Fibroblast of skin of left biceps (primary cell): Measurements from ENCODE around the gene TMEM185B.
A peak's percentile ranks its signal among the peaks of the same experiment; 100 is the strongest.
"Not testable (repeated sequence)": the region's sequence is repeated elsewhere in the genome, so short reads cannot be mapped to it uniquely, and the experiment has no call there.

Source experiments
- DNase-seq, 2 experiments: peaks; one replicate each; pipeline ENCODE4 v3.0.0-alpha.2; 2013; ENCODE audit warnings: low read depth in 2 of 2

The TMEM185B gene

DNA sequence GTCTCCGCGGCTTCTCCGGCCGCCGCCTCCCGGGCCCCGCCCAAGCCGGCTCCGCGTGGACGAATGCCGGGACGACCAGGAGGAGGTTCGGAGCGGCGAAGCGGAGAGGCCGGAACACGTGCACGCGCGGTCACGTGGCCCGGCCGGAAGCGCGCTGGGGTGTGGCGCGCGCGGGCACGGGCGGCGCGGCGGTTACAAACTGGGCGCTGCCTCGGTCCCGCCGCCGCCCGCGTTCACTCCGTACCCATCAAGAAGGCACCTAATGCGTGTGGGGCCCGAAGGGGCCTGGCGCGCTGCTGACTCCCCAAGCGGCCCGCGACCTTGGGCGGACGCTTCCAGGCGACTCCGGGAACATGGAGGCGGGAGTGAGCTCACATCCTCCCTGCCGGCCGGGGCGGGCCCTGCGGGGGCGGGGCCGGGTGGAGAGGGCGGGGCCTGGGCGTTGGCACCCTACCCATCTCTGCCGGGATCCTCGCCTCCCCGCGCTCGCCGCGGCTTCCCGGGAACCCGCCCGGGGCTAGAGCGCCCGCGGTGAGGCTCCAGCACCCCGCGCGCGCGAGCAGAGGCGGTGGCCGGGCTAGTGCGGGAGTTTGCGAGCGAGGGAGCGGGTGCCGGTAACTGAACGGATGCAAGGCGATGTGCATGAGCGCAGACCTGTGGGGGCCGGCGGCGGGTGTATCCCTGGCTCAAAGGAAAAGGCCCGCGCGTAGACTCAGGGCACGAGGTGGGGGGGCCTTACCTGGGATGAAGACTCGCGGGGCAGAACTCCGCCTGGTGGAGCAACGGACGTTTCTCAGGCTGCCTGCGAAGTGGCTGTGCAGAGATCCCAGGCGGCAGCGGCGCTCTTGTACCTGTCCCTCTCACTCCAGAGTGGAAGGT, at the start of gene TMEM185B:
TSS of gene TMEM185B (minus strand) at position 367 of the 879 bp plus-strand sequence. CDS start 424 bp downstream, outside the sequence.
- peak; percentile 62 for DNase-seq

DNA sequence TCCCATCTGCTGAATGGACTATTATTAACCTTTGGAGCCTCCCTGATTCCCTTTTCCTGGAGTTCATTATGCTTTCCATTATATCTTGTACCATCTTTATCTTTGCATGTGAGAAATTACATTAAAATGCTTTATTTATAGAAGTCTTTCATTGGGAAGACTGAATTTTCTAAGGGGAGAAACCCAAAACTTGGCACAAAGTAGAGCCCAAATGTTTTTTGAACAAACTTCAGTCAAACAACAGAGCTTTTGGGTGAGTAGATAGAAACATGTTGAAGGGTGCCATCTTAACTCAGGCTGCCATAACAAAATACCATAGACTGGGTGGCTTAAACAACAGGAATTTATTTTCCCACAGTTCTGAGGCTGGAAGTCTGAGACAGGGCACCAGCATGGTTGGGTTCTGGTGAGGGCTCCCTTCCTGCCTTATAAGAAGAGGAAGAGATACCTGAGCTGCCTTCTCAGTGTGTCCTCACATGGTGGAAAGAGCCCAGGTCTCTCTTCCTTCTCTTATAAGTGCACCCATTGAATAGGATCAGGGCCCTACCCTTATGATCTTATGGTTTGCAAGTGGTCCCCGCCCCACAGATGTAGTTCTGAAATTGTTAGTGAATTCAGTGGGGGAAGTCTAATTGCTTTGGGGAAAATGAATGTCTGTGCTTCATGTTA, 48.6 kb upstream of the TMEM185B start:
- DNase-seq = no peak

DNA sequence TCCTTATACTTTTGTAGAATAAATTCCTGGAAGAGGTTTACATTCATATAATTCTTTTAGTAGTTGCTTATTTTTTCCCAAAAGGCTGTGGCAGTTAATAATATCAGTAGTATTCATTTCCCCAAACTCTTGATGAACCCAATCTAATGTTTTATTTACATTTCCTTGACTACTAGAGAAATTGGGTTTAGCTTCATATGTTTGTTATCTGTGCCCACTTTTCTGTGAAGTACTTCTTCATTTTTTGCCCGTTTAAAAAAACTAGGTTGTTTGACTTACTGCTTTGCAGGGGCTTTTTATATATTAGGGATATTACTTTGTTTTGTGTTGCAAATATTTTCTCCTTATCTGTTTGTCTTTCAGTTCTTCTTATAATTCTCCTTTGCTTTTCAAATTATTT, 46.6 kb upstream of the TMEM185B start:
- DNase-seq = no peak

DNA sequence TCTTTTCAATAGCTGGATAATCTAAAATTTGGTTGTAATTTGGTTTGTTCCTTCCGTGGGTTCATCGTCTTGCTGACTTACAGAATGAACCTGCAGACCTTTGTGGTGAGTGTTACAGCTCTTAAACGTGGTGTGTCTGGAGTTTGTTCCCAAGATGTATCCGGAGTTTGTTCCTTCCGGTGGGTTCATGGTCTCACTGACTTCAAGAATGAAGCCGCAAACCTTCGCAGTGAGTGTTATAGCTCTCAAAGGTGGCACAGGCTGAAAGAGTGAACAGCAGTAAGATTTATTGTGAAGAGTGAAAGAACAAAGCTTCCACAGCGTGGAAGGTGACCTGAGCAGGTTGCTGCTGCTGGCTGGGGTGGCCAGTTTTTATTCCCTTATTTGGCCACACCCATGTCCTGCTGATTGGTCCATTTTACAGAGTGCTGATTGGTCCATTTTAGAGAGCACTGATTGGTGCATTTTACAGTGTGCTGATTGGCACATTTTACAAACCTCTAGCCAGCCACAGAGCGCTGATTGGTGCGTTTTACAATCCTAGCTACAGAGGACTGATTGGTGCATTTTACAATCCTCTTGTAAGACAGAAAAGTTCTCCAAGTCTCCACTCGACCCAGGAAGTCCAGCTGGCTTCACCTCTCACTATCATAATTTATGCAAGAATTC, 46.0 kb upstream of the TMEM185B start:
- DNase-seq = no peak

DNA sequence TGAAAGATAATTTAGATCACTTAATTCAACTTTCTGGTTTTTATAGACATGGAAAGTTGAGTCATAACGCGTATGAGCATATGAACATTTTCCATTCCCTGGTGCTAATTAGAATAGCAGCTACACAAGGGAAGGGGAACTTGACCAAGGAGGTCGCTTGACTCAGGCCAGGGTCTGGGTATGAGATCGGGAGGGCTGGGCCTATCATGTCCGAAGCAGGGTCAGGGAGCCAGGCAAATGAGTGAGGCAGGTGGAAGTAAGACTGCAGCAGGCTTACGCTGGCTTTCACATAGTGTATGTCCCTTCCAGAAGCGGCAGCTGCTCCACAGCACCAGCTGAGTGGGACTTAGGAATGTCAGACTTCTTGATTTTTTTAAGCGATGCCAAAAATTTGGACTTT, 44.1 kb upstream of the TMEM185B start:
- no peak for DNase-seq

DNA sequence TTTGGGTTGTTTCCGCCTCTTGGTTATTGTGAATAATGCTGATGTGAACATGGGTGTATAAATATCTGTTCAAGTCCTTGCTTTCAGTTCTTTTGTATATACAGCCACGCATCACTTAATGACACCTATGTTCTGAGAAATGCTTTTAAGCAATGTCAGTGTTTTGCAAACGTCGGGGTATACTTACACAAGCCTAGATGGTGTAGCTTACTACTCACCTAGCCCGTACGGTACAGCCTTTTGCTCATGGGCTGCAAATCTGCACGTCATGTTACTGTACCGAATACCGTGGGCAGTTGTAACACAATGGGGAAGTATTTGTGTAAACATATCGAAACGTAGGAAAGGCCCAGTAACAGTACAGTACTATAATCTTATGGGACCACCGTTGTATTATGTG, 41.8 kb upstream of the TMEM185B start:
- DNase-seq = no peak

DNA sequence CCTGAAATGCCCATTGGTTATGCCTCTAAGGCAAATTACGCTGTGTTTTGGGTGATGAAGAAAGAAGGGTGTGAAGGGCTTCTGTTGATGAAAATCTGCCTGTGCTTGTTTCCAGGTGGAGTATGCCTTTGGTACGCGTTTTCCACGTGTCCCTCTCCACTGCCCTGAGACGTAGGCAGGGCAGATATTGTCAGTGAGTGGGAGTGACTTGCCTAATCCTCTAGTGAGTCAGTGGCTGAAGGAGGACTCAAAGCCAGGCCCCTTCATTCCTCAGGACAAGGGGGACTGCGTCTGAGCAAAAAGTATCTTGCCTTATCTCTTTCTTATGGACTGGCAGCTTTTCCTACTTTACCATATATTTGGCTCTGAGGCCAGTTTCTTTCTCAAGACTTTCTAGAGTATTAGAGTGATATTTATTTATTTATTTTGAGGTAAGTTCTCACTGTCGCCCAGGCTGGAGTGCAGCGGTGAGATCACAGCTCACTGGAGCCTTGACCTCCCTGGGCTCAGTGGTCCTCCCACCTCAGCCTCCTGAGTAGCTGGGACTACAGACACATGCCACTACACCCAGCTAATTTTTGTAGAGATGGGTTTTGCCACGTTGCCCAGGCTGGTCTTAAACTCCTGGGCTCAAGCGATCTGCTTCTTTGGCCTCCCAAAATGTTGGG, 39.7 kb upstream of the TMEM185B start:
- no peak for DNase-seq

DNA sequence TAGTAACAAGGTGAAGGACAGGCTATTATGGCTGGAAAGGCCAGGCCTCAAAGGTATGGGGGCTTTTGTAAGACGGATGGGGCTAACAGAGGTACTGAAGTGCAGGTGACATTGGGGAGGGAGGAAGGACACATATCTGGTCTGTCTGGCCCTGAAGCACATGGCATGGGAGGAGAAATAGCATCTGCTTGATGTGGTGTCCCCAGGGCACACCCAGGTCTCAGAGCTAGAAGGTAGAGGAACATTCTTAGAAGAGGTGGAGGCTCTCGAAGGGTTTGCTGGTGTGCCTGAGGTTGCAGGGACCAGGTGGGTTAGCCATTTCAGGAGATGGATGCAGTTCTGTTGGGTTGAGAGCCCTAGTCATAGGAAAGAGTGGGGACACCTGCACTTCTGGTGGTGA, 39.0 kb upstream of the TMEM185B start:
- no peak for DNase-seq

DNA sequence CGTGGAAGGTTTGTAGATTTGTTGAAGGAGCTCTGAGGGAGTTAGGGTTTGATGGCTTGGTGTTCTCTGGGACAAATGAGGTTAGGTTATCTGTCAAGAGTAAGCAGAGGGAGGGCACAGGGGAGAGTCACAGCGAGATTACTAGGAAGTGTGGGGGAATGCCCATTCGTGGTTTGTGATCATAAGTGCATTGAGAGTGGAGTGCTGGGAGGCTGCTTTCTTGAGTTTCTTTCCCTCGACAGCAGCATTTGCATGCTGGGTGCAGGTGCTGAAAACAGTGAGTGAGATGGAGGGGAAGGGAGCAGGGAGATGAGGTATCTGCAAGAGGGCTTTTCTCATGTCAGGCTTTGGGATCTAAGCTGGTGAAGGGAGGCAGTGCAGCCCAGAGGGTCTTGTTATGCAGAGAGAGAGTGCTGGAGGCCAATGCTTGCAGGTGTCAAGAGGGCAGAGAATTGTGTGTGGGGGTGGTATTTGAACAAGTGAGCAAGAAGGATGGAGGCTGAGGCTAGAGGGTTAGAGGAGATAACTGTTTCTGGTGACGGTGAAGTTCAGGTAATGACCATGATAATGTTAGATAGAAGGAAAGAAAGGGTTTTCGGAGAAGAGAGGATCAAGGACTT, 38.3 kb upstream of the TMEM185B start:
- DNase-seq = no peak

DNA sequence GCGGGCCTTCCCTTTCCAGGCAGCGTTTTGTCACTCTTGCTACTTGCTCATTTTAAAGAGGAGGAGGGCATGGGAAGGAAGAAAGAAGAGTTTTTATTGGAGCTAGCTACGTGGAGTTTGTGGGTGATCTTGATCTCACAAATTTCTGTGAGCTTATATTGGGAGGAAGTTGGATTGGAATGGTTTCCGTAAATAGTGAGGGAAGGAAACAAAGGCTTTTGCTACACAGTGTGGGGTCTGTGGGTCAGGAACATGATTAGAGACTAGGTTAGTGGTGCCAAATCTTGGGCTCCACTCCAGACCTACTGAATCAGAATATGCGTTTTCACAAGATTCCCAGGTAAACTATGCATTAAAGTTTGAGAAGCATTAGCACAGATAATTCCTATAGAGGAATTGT, 37.5 kb upstream of the TMEM185B start:
- DNase-seq = no peak

DNA sequence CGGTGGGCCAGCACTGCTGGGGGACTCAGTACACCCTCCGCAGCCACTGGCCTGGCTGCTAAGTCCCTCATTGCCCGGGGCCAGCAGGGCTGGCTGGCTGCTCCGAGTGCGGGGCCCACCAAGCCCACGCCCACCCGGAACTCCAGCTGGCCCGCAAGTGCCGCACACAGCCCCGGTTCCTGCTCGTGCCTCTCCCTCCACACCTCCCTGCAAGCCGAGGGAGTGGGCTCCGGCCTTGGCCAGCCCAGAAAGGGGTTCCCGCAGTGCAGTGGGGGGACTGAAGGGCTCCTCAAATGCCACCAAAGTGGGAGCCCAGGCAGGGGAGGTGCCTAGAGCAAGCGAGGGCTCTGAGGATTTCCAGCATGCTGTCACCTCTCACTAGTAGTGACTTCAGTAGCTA, 36.7 kb upstream of the TMEM185B start:
- not testable (repeated sequence) for DNase-seq

DNA sequence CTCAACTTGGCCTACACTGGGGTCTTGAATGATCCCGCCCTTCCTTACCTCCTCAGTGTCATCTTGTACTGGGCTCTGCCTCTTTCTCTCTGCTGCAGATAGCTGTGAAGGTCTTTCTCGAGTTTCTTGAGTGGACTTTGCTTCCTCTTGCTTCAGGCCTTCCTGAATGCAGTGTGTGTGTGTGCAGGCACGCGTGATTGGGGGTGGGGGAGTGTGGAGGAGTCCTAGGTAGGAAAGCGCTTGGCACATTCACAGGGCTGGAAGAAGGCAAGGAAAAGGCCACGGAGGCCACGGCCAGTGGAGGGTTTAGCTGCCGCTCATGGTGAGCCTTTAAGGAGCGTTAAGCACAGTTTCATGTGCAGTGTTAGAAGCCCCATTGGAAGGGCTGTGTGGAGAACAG, 35.0 kb upstream of the TMEM185B start:
- no peak for DNase-seq

DNA sequence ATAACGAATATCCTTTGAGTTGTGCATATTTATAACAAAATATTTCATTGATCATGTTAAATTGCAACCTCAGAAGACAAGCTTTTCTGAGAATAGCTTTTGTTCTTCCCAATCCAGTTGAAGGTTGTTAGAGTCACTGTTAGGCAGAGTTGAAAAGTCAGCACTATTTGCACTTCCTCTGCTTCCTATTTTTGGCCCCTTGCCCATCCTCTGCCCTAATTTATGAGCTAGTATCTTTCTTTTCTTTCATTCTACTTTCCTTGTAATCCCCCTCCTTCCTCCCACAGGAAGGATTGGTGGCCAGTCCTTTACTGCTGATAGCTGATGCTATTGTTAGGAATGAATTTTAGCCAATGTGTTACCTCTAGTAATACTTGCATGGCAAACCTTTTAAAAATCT, 34.3 kb upstream of the TMEM185B start:
- no peak for DNase-seq

DNA sequence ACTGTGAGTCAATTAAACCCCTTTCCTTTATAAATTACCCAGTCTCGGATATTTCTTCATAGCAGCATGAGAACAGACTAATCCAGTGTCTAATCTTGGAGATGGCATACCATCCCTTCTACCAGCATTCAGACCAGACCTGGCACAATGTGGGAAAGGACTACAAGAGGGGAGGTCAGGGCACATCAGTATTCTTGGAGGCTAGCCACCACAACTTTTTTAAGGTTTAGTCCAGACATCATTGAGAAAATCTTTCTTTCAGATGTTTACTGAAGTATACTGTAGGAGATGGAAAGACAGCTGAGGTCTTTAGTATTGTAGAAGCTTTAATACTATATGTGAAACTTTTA, 33.4 kb upstream of the TMEM185B start:
- DNase-seq = no peak

DNA sequence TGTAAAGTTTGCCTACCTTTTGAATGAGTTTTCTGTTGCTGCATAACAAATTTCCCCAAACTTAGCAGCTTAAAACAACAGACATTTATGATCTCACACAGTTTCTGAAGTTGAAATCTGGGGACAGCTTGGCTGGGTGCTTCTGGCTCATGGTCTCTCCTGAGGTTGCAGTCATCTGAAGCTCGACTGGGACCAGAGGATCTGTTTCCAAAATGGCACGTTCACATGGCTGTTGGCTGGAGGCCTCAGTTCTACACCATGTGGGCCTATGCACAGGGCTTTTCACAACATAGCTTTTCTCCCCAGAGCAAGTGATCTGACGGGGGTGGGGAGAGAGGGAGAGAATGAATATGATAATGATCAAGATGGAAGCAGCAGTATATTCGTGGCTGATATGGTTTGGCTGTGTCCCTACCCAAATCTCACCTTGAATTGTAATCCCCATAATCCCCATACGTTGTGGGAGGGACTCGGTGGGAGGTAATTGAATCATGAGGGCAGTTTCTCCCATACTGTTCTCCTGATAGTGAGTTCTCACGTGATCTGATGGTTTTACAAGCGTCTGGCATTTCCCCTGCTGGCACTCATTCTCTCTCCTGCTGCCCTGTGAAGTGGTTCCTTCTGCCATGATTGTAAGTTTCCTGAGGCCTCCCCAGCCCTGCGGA, 32.9 kb upstream of the TMEM185B start:
- no peak for DNase-seq

DNA sequence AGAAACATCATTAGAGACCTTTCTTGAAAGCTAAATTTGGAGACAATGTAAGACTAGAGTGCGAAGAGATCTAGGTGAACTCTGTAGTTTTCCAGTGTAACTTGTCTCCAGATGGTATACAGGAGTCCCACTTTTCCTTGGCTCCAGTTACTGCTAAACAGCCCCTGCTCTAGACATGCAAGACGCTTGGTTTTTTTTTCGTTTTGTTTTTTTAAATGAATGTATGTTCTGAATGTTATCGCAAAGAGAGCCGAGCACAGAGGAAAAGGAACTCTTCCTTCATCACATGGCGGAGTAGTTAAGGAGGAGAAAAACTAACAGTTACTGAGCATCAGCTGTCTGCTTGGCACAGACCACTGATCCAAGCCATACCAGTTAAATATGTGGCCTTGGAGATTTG, 31.9 kb upstream of the TMEM185B start:
- DNase-seq = no peak

DNA sequence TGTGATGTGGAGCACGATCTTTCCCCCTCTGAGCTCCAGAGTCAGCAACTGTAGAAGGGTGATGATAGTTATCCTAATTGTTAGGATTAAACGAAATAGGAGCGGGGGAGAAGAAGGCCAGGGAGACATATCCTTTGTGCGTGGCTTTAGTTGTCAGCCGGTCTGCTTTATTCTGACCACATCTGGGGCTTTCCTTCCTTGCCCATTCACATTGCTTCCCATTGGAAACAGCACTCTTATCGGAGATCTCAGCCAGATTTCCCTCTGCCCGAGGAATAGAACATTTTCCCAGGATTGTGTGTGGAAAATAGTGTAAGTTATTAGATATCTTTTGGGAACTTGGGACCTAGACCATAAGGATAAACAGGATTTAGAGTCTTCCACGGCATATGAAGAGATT, 31.0 kb upstream of the TMEM185B start:
- DNase-seq = no peak

DNA sequence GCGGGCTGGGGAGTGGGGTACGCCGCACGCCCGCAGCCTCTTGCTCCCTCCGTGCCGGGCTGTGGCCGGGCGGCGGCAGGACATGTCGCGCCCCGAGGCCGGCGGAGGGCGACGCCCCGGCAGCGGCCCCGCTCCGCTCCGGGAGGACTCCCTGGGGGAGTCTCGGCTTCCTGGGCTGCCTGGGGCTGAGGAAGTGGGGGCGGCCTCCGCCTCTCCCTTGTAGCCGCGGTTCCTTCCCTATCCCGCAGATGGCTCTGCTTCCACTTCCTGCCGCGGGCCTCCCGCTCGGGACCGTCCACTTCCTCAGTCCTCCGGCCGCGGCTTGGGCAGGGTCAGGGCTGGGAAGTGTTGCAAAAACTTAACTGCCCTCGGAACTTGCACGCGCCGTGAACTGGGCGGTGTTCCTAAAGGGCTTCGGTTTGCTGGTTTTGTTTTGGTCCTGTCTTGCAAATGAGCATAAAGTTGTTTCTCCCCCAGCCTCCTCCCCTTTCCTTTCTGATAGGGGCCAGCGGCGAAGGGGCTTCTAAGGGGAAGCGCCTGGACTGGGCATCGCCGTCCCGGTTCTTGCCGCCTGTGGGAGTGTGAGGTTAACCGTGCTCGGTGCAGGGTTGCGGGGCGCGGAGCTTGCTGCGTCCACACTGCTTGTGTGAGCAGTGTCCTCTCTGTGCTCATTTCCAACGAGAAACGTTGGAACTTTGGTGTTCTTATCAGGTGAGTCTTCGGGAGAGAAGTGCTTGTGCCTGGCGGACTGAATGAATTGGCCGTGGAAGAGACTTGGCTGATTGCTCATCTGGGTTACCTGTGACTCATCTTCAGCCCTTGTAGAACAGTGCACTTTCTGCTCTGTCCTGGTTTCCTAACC, 30.1 kb upstream of the TMEM185B start:
- peak in 1 of 2 experiments; percentile 25 for DNase-seq

DNA sequence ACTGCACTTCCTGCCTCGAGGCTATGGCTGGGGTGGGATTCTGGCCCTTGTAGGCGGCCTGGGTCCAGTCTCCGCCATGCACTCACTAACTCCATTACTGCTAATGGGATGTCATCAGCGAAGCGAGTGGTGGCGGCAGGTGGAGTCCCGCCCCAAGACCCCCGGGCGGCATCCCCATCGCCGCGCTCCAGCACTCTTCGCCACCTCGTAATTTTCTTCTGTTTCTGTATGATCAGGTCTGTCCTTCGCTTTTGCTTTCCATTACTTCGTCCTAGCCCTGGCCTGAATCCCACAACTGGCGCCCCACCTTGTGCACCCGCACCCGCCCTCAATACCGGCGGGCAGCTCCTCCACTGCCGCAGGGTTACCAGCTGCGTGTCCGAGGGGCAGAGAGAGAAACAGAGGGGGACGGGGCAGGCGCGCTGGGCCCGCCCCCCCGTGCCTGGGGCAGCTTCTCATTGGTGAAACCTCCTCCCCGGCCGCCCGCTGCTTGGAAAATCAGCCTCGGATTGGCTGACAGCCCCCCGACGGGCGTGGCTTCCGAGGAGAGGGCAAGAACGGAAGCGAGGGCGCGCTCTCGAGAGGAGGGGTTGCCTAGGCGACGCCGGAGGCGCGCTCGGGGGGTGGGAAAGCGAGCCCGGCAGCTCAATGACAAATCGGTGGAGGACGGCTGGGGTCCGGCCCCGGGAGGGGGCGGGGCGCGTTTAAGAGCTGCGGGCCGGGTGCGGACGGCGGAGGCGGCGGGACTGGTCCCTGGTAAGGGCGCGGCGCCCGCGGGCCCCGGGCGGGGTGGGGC, 29.2 kb upstream of the TMEM185B start, which contains the start of gene RALB:
TSS of gene RALB (plus strand) at position 628 of the 796 bp plus-strand sequence. CDS start 25,813 bp downstream, outside the sequence.
- DNase-seq = peak; percentile 89 to 92
